ENCODE data around the gene PCLO.

DNA sequence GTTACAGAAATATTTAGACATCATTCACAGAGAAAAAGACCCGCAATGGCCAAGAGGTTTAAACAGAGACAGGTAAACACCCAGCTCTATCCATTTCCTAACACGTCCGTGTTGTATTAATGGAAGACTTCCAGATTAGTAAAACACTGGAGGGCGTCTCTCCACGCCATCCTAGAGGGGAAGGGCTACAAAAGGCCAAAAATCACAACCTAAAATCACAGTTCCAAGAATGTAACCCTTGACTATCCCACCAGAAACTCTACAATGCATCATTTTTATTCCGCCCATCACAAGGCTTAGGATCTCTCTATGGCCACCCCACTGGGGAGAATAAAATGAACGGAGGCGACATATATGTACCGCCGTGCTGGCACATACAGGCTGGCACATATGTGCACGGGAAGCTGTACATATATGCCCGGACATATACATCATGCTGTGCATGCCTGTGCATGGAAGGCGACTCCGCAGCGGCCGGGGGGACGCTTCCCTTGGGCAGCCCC lies 734 bp downstream of the PCLO start:
- no peak for TF ChIP-seq CREM (CRISPR knock-in tag; IDR thresholded peaks at IDR 0.05)
- TF ChIP-seq, protein P1, sequence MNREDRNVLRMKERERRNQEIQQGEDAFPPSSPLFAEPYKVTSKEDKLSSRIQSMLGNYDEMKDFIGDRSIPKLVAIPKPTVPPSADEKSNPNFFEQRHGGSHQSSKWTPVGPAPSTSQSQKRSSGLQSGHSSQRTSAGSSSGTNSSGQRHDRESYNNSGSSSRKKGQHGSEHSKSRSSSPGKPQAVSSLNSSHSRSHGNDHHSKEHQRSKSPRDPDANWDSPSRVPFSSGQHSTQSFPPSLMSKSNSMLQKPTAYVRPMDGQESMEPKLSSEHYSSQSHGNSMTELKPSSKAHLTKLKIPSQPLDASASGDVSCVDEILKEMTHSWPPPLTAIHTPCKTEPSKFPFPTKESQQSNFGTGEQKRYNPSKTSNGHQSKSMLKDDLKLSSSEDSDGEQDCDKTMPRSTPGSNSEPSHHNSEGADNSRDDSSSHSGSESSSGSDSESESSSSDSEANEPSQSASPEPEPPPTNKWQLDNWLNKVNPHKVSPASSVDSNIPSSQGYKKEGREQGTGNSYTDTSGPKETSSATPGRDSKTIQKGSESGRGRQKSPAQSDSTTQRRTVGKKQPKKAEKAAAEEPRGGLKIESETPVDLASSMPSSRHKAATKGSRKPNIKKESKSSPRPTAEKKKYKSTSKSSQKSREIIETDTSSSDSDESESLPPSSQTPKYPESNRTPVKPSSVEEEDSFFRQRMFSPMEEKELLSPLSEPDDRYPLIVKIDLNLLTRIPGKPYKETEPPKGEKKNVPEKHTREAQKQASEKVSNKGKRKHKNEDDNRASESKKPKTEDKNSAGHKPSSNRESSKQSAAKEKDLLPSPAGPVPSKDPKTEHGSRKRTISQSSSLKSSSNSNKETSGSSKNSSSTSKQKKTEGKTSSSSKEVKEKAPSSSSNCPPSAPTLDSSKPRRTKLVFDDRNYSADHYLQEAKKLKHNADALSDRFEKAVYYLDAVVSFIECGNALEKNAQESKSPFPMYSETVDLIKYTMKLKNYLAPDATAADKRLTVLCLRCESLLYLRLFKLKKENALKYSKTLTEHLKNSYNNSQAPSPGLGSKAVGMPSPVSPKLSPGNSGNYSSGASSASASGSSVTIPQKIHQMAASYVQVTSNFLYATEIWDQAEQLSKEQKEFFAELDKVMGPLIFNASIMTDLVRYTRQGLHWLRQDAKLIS (CRISPR knock-in tag; IDR thresholded peaks at IDR 0.05; ENCODE audit: borderline replicate concordance) = no peak
- TF ChIP-seq, protein P2, sequence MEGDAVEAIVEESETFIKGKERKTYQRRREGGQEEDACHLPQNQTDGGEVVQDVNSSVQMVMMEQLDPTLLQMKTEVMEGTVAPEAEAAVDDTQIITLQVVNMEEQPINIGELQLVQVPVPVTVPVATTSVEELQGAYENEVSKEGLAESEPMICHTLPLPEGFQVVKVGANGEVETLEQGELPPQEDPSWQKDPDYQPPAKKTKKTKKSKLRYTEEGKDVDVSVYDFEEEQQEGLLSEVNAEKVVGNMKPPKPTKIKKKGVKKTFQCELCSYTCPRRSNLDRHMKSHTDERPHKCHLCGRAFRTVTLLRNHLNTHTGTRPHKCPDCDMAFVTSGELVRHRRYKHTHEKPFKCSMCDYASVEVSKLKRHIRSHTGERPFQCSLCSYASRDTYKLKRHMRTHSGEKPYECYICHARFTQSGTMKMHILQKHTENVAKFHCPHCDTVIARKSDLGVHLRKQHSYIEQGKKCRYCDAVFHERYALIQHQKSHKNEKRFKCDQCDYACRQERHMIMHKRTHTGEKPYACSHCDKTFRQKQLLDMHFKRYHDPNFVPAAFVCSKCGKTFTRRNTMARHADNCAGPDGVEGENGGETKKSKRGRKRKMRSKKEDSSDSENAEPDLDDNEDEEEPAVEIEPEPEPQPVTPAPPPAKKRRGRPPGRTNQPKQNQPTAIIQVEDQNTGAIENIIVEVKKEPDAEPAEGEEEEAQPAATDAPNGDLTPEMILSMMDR (IDR thresholded peaks at IDR 0.05) = no peak
- TF ChIP-seq NR2C2 (CRISPR knock-in tag; IDR thresholded peaks at IDR 0.05) = no peak
- TF ChIP-seq CREB1 (CRISPR knock-in tag; IDR thresholded peaks at IDR 0.05) = no peak
- no peak for TF ChIP-seq ZNF317 (CRISPR knock-in tag; IDR thresholded peaks at IDR 0.05; ENCODE audit: borderline replicate concordance, low read depth)
- TF ChIP-seq, protein P3, sequence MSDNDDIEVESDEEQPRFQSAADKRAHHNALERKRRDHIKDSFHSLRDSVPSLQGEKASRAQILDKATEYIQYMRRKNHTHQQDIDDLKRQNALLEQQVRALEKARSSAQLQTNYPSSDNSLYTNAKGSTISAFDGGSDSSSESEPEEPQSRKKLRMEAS (CRISPR knock-in tag; IDR thresholded peaks at IDR 0.05) = no peak
- no peak for TF ChIP-seq FOXJ3 (CRISPR knock-in tag; IDR thresholded peaks at IDR 0.05; ENCODE audit: borderline replicate concordance)
- no peak for TF ChIP-seq ZNF138 (CRISPR knock-in tag; conservative IDR thresholded peaks at IDR 0.05)
- TF ChIP-seq KAT7 (CRISPR knock-in tag; IDR thresholded peaks at IDR 0.05; ENCODE audit: borderline replicate concordance) = no peak

All from WTC11 (cell line).